Measurements from ENCODE around the gene BBS12.

GRCh38 chr4:122705547-122706117, 26.9 kb upstream of the BBS12 start:
- TF ChIP-seq POLR2A (IDR thresholded peaks at IDR 0.05) (no peak), CTCF (IDR thresholded peaks at IDR 0.05) (no peak)
